ENCODE results near the gene CCT2.

Gene CCT2

GRCh38 chr12:69644511-69644910 is 59.3 kb downstream of the CCT2 start:
- DNase-seq: no peak

- no peak for DNase-seq
These were observed 59.8 kb downstream of the CCT2 start for GRCh38 chr12:69645031-69645430.

- no peak for DNase-seq
These were observed 61.9 kb downstream of the CCT2 start for GRCh38 chr12:69647178-69647577.

GRCh38 chr12:69648476-69648875 is 63.2 kb downstream of the CCT2 start:
- no peak for DNase-seq

- DNase-seq: peak; percentile 45
These were observed 64.3 kb downstream of the CCT2 start for GRCh38 chr12:69649529-69649928.
